ENCODE data around the gene MATN1. TPM values are rescaled to one million over a fixed set of nuclear protein-coding genes. Genes with fewer than 3 reads are reported as not detected.
A peak's percentile ranks its signal among the peaks of the same experiment; 100 is the strongest.

MATN1 gene
- polyA plus RNA-seq, 3 donors, result 0.07 TPM; not detected in 2

DNA sequence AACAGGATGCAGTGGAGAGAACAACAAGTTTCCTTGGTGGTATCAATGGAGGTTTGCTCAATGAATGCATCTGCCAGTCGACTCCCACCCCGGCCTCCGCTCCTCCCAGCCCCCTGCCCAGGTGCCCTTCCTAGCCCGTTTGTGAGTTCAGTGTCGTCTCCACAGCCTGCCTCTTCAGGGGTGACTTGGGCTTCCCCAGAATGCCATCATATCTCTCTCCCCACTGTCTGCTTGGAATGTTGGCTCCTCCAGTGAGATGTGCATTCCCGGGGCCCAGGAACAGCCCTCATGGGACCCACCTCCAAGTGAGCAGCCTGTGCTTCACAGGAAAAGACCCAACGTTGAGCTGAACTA, 30.5 kb downstream of the MATN1 start:
- H3K36me3 Mint-ChIP-seq, result no peaks in the 10 kb centered on the region
- H3K4me2 ChIP-seq (replicated peaks; ENCODE audit: extremely low read depth, low read length, poor library complexity, severe bottlenecking), result no peak overlapping the region

DNA sequence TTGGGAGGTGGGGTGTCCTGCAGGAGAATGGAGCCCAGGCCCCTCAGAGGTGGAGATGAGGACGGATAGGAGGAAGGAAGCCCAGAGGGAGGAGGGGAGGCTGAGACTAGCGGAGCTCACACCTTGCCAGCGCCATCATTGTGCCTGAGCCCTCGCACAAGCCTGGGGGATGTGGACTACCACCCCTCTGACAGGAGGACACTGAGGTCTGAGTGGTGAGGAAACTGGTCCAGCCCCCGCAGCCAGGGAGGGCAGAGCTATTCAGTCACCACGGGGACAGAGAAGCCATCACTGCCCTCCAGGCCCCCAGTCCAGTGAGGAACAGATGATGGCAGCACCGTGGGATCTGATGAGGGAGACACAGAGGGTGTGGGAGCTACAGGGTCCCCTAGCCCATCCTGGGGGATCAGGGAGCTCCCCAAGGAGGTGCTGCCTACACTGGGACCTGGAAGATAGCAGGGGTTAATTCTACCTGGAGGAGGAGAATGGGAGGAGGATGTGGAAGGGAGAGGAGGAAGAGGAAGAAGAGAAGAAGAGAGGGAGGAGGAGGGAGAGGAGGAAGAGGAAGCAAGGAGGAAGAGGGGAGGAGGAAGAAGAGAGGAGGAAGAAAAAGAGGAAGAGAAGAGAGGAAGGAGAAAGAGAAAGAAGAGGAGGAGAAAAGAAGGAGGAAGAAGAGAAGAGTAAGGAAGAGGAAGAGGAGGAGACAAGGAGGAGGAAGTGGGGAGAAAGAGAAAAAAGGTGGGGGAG, 31.0 kb downstream of the MATN1 start:
- H3K4me2 ChIP-seq (replicated peaks; ENCODE audit: extremely low read depth, low read length, poor library complexity, severe bottlenecking), result no peak overlapping the region
- DNase-seq, result no peak
- intact Hi-C loops (cut with micrococcal nuclease), result no loop called here
- H3K36me3 ChIP-seq (replicated peaks in 1 of 2; ENCODE audit: control insufficient read depth in 1 of 2, insufficient read depth in 2 of 2, low read length in 2 of 2), result no peaks in the 10 kb centered on the region
- 68% methylated on average over 4 of the region's 7 CpGs for WGBS (ENCODE audit: insufficient coverage)
- no peak overlapping the region for H3K27ac ChIP-seq (ENCODE audit: low read depth in 1 of 2, low read length in 2 of 2)
- H3K79me2 ChIP-seq (ENCODE audit: insufficient read depth, low read length), result no peaks in the 10 kb centered on the region
- H3K27me3 Mint-ChIP-seq (ENCODE audit: low read depth in 3 of 3), result peaks cover 17 to 28% (median 21%) of the 10 kb centered on the region in 3 donors
- H3K9ac ChIP-seq (ENCODE audit: insufficient read depth, low read length, poor library complexity, severe bottlenecking), result no peak overlapping the region
- H3K9me3 ChIP-seq (replicated peaks in 1 of 2; ENCODE audit: control insufficient read depth in 1 of 2, insufficient read depth in 1 of 2, low read length in 2 of 2), result peaks cover 6 to 9% of the 10 kb centered on the region in 2 donors
- H3K36me3 Mint-ChIP-seq, result no peaks in the 10 kb centered on the region
- peak overlapping the region in 2 of 7 donors; percentile 64 to 75 for H3K27ac Mint-ChIP-seq
- H3K4me3 Mint-ChIP-seq, result peak overlapping the region in 1 of 2 donors; percentile 10
- no peak overlapping the region for H3K4me3 ChIP-seq (replicated peaks in 1 of 3; ENCODE audit: low read depth in 2 of 3, low read length in 3 of 3)
- H4K20me1 ChIP-seq (ENCODE audit: insufficient read depth, low read length), result no peaks in the 10 kb centered on the region
- no peak overlapping the region for H2AFZ ChIP-seq (ENCODE audit: insufficient read depth, low read depth, low read length, poor library complexity, severe bottlenecking)
- peaks cover 4% of the 10 kb centered on the region for H3K4me1 Mint-ChIP-seq
- H3K9me3 Mint-ChIP-seq, result peaks cover 0 to 8% (median 6%) of the 10 kb centered on the region in 7 donors
- H3K4me1 ChIP-seq (ENCODE audit: control insufficient read depth in 1 of 2, insufficient read depth in 2 of 2, low read length in 2 of 2), result no peaks in the 10 kb centered on the region
- TF ChIP-seq, protein P1, sequence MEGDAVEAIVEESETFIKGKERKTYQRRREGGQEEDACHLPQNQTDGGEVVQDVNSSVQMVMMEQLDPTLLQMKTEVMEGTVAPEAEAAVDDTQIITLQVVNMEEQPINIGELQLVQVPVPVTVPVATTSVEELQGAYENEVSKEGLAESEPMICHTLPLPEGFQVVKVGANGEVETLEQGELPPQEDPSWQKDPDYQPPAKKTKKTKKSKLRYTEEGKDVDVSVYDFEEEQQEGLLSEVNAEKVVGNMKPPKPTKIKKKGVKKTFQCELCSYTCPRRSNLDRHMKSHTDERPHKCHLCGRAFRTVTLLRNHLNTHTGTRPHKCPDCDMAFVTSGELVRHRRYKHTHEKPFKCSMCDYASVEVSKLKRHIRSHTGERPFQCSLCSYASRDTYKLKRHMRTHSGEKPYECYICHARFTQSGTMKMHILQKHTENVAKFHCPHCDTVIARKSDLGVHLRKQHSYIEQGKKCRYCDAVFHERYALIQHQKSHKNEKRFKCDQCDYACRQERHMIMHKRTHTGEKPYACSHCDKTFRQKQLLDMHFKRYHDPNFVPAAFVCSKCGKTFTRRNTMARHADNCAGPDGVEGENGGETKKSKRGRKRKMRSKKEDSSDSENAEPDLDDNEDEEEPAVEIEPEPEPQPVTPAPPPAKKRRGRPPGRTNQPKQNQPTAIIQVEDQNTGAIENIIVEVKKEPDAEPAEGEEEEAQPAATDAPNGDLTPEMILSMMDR (IDR thresholded peaks at IDR 0.05), result no peak
- no peaks in the 10 kb centered on the region for H3K27me3 ChIP-seq (ENCODE audit: control insufficient read depth in 2 of 2, insufficient read depth in 2 of 2, low read length in 2 of 2)

More for the DNA sequence above, 30.5 kb downstream of the MATN1 start:
- Mint-ChIP-seq H3K27ac (peak overlapping the region in 3 of 7 donors; percentile 12 to 75 (median 57)), H3K9me3 (peaks cover 0 to 8% (median 6%) of the 10 kb centered on the region in 7 donors), H3K27me3 (ENCODE audit: low read depth in 3 of 3) (peaks cover 13 to 25% (median 18%) of the 10 kb centered on the region in 3 donors), H3K4me3 (no peak overlapping the region), H3K4me1 (peaks cover 4% of the 10 kb centered on the region)
- no peak for DNase-seq
- 88% methylated on average over 5 of the region's 7 CpGs for WGBS (ENCODE audit: insufficient coverage)
- Histone ChIP-seq H2AFZ (ENCODE audit: insufficient read depth, low read depth, low read length, poor library complexity, severe bottlenecking) (no peak overlapping the region), H3K9ac (ENCODE audit: insufficient read depth, low read length, poor library complexity, severe bottlenecking) (no peak overlapping the region), H3K4me1 (ENCODE audit: control insufficient read depth in 1 of 2, insufficient read depth in 2 of 2, low read length in 2 of 2) (no peaks in the 10 kb centered on the region), H3K27me3 (ENCODE audit: control insufficient read depth in 2 of 2, insufficient read depth in 2 of 2, low read length in 2 of 2) (no peaks in the 10 kb centered on the region), H3K27ac (ENCODE audit: low read depth in 1 of 2, low read length in 2 of 2) (no peak overlapping the region), H4K20me1 (ENCODE audit: insufficient read depth, low read length) (no peaks in the 10 kb centered on the region), H3K36me3 (replicated peaks in 1 of 2; ENCODE audit: control insufficient read depth in 1 of 2, insufficient read depth in 2 of 2, low read length in 2 of 2) (no peaks in the 10 kb centered on the region), H3K79me2 (ENCODE audit: insufficient read depth, low read length) (no peaks in the 10 kb centered on the region), H3K9me3 (replicated peaks in 1 of 2; ENCODE audit: control insufficient read depth in 1 of 2, insufficient read depth in 1 of 2, low read length in 2 of 2) (peaks cover 6 to 9% of the 10 kb centered on the region in 2 donors), H3K4me3 (replicated peaks in 1 of 3; ENCODE audit: low read depth in 2 of 3, low read length in 3 of 3) (no peak overlapping the region)
- intact Hi-C loops (cut with micrococcal nuclease), result no loop called here
- TF ChIP-seq, protein P1 (IDR thresholded peaks at IDR 0.05), result no peak

All from CD14-positive monocyte (primary cell).